BLaER1 treated with 17β-estradiol and CSF1 and Interleukin-3, amounts not matched to agents 10 nM and 100 nM (cell line): ENCODE data around the gene SLC13A4.

ENCODE experiments used
- H3K27ac ChIP-seq, 11 experiments: shearing (Covaris generic); formaldehyde crosslinking; 2 replicates each; pipeline ENCODE4 v1.8.1; 2022
- H3K27me3 ChIP-seq, 11 experiments: shearing (Covaris generic); formaldehyde crosslinking; 2 replicates each; pipeline ENCODE4 v1.8.1; 2022
- H3K36me3 ChIP-seq, 11 experiments: shearing (Covaris generic); formaldehyde crosslinking; 2 replicates each; pipeline ENCODE4 v1.8.1; 2022
- H3K4me1 ChIP-seq, 10 experiments: shearing (Covaris generic); formaldehyde crosslinking; 2 replicates each; pipeline ENCODE4 v1.8.1; 2022
- H3K4me2 ChIP-seq, 11 experiments: shearing (Covaris generic); formaldehyde crosslinking; 2 replicates each; pipeline ENCODE4 v1.8.1; 2022
- H3K4me3 ChIP-seq, 10 experiments: shearing (Covaris generic); formaldehyde crosslinking; 2 replicates each; pipeline ENCODE4 v1.8.1; 2022
- H3K9ac ChIP-seq, 11 experiments: shearing (Covaris generic); formaldehyde crosslinking; 2 replicates each; pipeline ENCODE4 v1.8.1; 2022
- H3K9me3 ChIP-seq, 11 experiments: shearing (Covaris generic); formaldehyde crosslinking; replicated peaks in 1 of 11; 2 replicates each; pipeline ENCODE4 v1.8.1; 2022
- H4K20me1 ChIP-seq, 11 experiments: shearing (Covaris generic); formaldehyde crosslinking; 2 replicates each; pipeline ENCODE4 v1.8.1; 2022
- Cebpa-rat ChIP-seq, 11 experiments: shearing (Covaris generic); IDR thresholded peaks; 2 replicates each; pipeline ENCODE4 v1.8.1; 2022

Gene SLC13A4

DNA sequence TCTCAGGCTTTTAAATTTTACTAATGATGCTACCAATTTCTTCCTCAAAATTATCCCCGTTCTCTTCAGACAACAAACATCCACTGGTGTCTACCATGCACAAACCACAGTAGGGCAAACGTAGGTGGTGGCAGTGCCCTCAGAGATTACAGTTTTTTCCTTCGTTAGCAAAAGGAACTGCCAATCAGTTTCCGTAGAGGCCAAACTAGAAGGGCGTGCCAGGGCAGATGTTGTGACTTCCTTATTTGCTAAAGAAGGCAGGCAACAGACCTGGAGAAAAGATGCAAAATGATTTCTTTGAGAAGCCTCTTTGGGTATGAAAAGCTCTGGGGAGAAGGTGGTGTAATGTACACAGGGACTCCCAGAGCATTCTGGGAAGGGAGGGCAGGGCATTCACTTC, 28.2 kb upstream of the SLC13A4 start:
- Histone ChIP-seq H3K4me2 (peak overlapping the region; percentile 7 to 67 (median 38); a peak in 19 of 22 replicates), H3K9me3 (peaks cover 0 to 8% (median 0%) of the 10 kb centered on the region in 11 experiments; a peak in 3 of 22 replicates), H3K4me3 (no peak overlapping the region), H3K36me3 (no peaks in the 10 kb centered on the region), H3K27me3 (no peaks in the 10 kb centered on the region), H3K27ac (peak overlapping the region in 3 of 11 experiments; percentile 3 to 31 (median 16); a peak in 1 of 22 replicates), H3K4me1 (peaks cover 9 to 23% (median 16%) of the 10 kb centered on the region in 10 experiments; a peak in 19 of 20 replicates), H3K9ac (no peak overlapping the region), H4K20me1 (no peaks in the 10 kb centered on the region)
- no peak for TF ChIP-seq Cebpa-rat (IDR thresholded peaks at IDR 0.05)

DNA sequence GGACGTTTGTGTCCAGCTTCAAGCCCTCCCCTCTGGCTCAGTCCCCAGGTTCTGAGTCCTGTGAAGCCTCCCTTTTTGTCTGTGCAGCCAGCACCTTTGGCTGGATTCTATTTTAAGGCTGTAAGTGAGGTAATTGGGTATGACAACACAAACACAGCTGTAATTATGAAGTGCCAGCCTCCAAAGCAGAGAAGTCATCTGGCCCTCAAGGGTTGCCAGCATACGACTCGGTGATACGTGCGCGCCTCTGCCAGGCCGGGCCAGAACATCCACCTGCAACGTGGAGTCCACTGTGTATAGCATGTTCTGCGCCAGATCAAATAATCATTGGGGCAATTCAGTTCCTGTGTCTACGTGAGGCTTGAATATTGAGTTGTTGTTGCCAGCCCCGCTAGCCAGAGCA, 27.4 kb upstream of the SLC13A4 start:
- Histone ChIP-seq H3K27ac (no peak overlapping the region), H4K20me1 (no peaks in the 10 kb centered on the region), H3K27me3 (no peaks in the 10 kb centered on the region), H3K4me3 (no peak overlapping the region), H3K9ac (no peak overlapping the region), H3K4me2 (peak overlapping the region in 8 of 11 experiments; percentile 7 to 67 (median 36); a peak in 9 of 22 replicates), H3K4me1 (peaks cover 5 to 19% (median 12%) of the 10 kb centered on the region in 10 experiments; a peak in 17 of 20 replicates), H3K9me3 (peaks cover 0 to 8% (median 0%) of the 10 kb centered on the region in 11 experiments; a peak in 3 of 22 replicates), H3K36me3 (no peaks in the 10 kb centered on the region)
- TF ChIP-seq Cebpa-rat (IDR thresholded peaks at IDR 0.05), result no peak

GRCh38 chr7:135753616-135754413, 25.8 kb upstream of the SLC13A4 start:
- Histone ChIP-seq H3K27ac (no peak overlapping the region), H3K9me3 (peaks cover 0 to 7% (median 0%) of the 10 kb centered on the region in 11 experiments; a peak in 3 of 22 replicates)
- no peak for TF ChIP-seq Cebpa-rat (IDR thresholded peaks at IDR 0.05)

DNA sequence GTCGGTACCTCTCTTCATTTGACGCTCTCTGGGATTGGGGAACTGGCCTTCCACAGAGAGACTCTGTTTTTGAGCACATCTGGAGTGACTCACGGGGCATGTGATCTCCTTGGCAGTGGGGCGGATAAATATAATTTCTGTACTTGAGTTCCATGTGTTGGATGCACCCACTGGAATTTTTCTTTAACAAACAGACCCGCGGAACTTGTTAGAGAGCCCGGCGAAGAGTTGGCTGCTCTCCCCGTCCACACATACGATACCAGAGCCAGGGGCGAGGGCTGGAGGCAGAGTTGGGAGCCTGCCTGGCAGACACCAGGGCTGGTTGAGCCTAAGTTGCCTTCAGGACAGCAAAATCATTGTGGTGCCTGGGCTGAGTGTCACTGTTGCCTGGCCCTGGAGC, 20.8 kb upstream of the SLC13A4 start, which contains the start of gene FAM180A:
Gene FAM180A, minus strand, starts transcription at position 44 of the 400 bp plus-strand sequence. CDS start 233 bp downstream, outside the sequence.
- Histone ChIP-seq H3K4me3 (no peak within 1 kb of the TSS), H3K4me2 (peak within 1 kb of the TSS in 9 of 11 experiments; percentile 5 to 29 (median 21); a peak in 8 of 22 replicates), H3K9me3 (no peaks in the 10 kb centered on the region), H3K36me3 (no peaks in the 10 kb centered on the region), H3K27ac (no peak within 1 kb of the TSS), H3K9ac (no peak within 1 kb of the TSS), H4K20me1 (no peaks in the 10 kb centered on the region), H3K4me1 (peaks cover 0 to 9% (median 6%) of the 10 kb centered on the region in 10 experiments; a peak in 8 of 20 replicates), H3K27me3 (no peaks in the 10 kb centered on the region)
- TF ChIP-seq Cebpa-rat (IDR thresholded peaks at IDR 0.05), result no peak

More at GRCh38 chr7:135753616-135754413, 25.8 kb upstream of the SLC13A4 start:
- no peak overlapping the region for H3K4me2 ChIP-seq
- no peaks in the 10 kb centered on the region for H3K27me3 ChIP-seq
- no peaks in the 10 kb centered on the region for H4K20me1 ChIP-seq
- H3K9ac ChIP-seq, result no peak overlapping the region
- H3K4me3 ChIP-seq, result no peak overlapping the region
- H3K4me1 ChIP-seq, result peaks cover 5 to 19% (median 12%) of the 10 kb centered on the region in 10 experiments; a peak in 17 of 20 replicates
- H3K36me3 ChIP-seq, result no peaks in the 10 kb centered on the region

DNA sequence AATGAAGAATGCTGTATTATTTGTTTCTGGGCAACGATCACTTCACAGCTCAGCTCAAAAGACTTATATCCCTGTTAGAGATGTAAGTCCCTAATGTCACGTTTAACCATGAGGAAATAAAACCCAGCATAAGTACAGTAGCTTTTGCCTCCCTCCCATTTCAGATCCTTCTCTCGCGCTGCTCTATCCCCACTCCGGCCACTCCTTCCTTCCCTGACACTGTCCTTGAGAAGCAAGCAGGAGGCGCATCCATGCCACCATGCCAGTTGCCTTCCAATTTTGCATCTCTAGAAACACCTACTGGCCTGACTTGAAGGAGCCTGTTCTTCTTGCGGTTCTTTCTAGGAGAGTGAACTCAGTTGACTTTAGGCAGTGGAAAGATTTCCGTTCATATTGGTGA, 19.4 kb upstream of the SLC13A4 start:
- Histone ChIP-seq H3K27me3 (no peaks in the 10 kb centered on the region), H3K27ac (no peak overlapping the region), H3K9ac (no peak overlapping the region), H3K4me2 (peak overlapping the region in 5 of 11 experiments; percentile 5 to 24 (median 8); a peak in 4 of 22 replicates), H3K36me3 (no peaks in the 10 kb centered on the region), H4K20me1 (no peaks in the 10 kb centered on the region), H3K4me3 (no peak overlapping the region), H3K9me3 (no peaks in the 10 kb centered on the region), H3K4me1 (peaks cover 0 to 9% (median 6%) of the 10 kb centered on the region in 10 experiments; a peak in 8 of 20 replicates)
- no peak for TF ChIP-seq Cebpa-rat (IDR thresholded peaks at IDR 0.05)

- Histone ChIP-seq H3K27me3 (no peaks in the 10 kb centered on the region), H3K36me3 (no peaks in the 10 kb centered on the region), H3K9ac (no peak overlapping the region), H3K27ac (no peak overlapping the region), H3K4me2 (no peak overlapping the region), H3K4me1 (peaks cover 0 to 9% (median 6%) of the 10 kb centered on the region in 10 experiments; a peak in 8 of 20 replicates), H3K4me3 (no peak overlapping the region), H4K20me1 (no peaks in the 10 kb centered on the region), H3K9me3 (no peaks in the 10 kb centered on the region)
- no peak for TF ChIP-seq Cebpa-rat (IDR thresholded peaks at IDR 0.05)
Measured at GRCh38 chr7:135745703-135746312, 17.8 kb upstream of the SLC13A4 start.

- Histone ChIP-seq H3K4me2 (no peak overlapping the region), H4K20me1 (no peaks in the 10 kb centered on the region), H3K27ac (no peak overlapping the region), H3K36me3 (no peaks in the 10 kb centered on the region), H3K9me3 (no peaks in the 10 kb centered on the region), H3K4me3 (no peak overlapping the region), H3K4me1 (peaks cover 0 to 9% (median 6%) of the 10 kb centered on the region in 10 experiments; a peak in 8 of 20 replicates), H3K9ac (no peak overlapping the region), H3K27me3 (no peaks in the 10 kb centered on the region)
- no peak for TF ChIP-seq Cebpa-rat (IDR thresholded peaks at IDR 0.05)
Measured at GRCh38 chr7:135744938-135745702, 17.1 kb upstream of the SLC13A4 start.

DNA sequence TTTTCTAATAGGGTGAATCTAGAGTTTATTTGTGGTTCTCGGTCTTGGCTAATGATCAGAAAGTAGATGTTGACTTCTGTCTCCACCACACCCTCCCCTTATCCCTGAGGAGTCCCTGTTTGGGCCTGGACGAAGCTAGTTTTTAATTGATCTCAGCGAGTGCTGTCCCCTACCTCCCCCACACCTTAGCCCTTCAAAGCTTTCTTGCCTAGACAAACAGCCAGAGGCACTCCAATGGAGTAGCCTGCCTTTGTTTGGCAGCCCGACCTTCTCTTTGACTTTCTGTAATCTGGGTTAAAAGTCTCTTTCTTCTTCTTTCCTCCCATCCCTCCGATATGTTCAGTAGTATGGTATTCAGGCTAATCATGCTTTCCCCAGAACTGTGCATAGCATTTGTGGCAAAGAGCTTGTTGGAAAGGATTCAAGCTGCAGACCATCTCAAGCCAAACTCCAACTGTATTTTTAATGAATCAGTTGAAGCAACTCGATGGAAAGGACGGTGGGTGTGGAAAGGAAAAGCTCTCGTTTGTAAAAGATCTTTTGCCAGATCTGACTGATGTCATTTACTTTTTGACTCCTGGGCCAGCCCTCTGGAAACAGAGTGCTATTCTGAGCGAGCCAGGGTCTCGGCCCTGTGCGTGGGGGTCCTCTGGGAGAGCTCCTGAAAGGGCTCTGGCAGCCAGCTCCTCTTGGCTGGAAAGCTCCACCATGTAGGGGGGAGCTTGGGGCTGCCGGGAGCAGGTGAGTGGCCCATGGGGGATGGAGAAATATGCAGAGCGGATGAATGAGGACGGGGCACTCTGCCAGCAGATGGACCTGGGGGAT, 16.1 kb upstream of the SLC13A4 start:
- Histone ChIP-seq H3K27me3 (no peaks in the 10 kb centered on the region), H3K4me2 (no peak overlapping the region), H4K20me1 (no peaks in the 10 kb centered on the region), H3K9me3 (no peaks in the 10 kb centered on the region), H3K9ac (no peak overlapping the region), H3K36me3 (no peaks in the 10 kb centered on the region), H3K4me3 (no peak overlapping the region), H3K4me1 (peaks cover 0 to 9% (median 6%) of the 10 kb centered on the region in 10 experiments; a peak in 8 of 20 replicates), H3K27ac (no peak overlapping the region)
- TF ChIP-seq Cebpa-rat (IDR thresholded peaks at IDR 0.05), result no peak
